ENCODE results near the gene L1TD1. TPM values are rescaled to one million over a fixed set of nuclear protein-coding genes. Genes with fewer than 3 reads are reported as not detected.

The L1TD1 gene
- total RNA-seq, 1 experiment from 2014 or later = 0.20 TPM

DNA sequence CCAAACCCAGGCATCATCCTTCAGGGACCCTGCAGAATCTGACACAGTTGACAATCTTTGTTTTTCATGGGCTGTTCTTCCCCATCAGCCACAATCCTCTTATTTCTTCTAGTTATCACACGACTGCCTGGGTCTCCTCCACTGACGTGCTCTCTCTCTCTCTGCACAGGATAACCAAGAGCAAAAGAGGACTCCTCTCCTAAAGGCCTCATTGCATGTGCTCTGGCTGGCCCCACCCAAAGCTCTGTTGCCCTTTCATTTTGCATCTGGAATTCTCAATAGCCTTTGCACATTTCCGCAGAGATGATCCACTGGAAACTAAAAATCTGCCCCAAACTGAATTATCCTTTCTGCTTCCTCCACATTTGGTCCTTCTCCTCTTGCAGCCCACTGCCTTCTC lies 66.0 kb downstream of the L1TD1 start (continued):
- TF ChIP-seq RAD21 (IDR thresholded peaks at IDR 0.05; ENCODE audit: low read depth) = no peak
- TF ChIP-seq POLR2AphosphoS5 (IDR thresholded peaks at IDR 0.05; ENCODE audit: low read depth, low read length) = no peak
- TF ChIP-seq ZNF274 (IDR thresholded peaks at IDR 0.05; ENCODE audit: low read depth, low read length) = no peak
- TF ChIP-seq ATF3 (IDR thresholded peaks at IDR 0.05) = no peak
- TF ChIP-seq ELF1 (IDR thresholded peaks at IDR 0.05; ENCODE audit: borderline replicate concordance, low read depth) = no peak
- no peak for TF ChIP-seq EGR1 (IDR thresholded peaks at IDR 0.05; ENCODE audit: low read depth)
- TF ChIP-seq POLR2A (IDR thresholded peaks at IDR 0.05; ENCODE audit: borderline replicate concordance, extremely low read depth, insufficient read depth, insufficient read length) = no peak
- TF ChIP-seq SRF (IDR thresholded peaks at IDR 0.05; ENCODE audit: low read depth) = no peak
- no peak for TF ChIP-seq CTCF (IDR thresholded peaks at IDR 0.05 in 2 of 3, conservative IDR thresholded peaks at IDR 0.05 in 1 of 3; ENCODE audit: borderline replicate concordance in 1 of 3, insufficient read depth in 1 of 3, low read depth in 2 of 3, low read length in 2 of 3)

Other genes with a start within 250 kb of the L1TD1 start
- gene KANK4, start 124.6 kb downstream of the L1TD1 start, total RNA-seq (2021; ENCODE audit: unreplicated experiment) = not detected
- 37.8 TPM for gene USP1, start 242.2 kb downstream of the L1TD1 start, total RNA-seq (2021; ENCODE audit: unreplicated experiment)